Neural progenitor cell (in vitro differentiated cells): ENCODE data around the gene MYH10.

Experiments used
- EZH2phosphoT487 ChIP-seq: fragments of 200-600 bp; sonication (generic); IDR thresholded peaks from 2 replicates; pipeline ENCODE4 v1.6.1; 2017; ENCODE audit warnings: antibody characterized with exemption
- TF ChIP-seq, protein P1 (sequence below): fragments of 200-600 bp; sonication (generic); IDR thresholded peaks from 2 replicates; pipeline ENCODE4 v1.5.1; 2017; ENCODE audit warnings: antibody characterized with exemption, mild to moderate bottlenecking

DNA sequence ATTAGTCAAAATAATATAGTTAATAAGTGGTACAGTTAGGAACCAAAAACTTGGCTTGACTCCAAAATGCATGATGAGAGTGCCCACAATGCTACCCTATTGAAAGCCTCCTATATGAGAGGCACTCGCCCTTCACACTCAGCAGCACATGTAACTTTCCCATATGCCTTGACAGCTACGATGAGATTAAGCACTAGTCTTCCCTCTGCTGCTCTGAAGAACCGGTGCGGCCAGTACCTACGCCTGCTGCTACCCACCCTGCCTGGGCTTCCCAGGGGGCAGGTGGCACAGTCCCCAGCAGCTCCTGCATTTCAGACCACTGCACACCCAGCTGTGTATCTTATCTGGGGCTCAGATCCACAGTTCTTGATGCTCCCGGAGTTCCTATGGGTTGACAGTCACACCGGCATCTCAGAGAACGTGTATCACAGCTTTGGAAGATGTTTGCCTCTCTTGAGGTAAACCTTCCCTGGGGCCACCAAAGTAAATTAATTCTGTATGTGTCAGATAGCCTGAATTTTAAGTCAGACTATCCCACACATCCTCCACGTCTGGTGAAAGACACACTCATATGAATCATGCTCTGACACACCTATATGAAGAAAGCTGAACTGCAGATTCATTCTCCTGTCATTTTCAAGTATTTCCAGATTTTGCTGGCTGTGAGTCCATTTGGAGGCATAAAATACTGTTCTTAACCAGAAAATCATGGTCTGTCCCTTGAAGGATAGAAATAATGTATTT lies 77.8 kb downstream of the MYH10 start:
- TF ChIP-seq, protein P1, sequence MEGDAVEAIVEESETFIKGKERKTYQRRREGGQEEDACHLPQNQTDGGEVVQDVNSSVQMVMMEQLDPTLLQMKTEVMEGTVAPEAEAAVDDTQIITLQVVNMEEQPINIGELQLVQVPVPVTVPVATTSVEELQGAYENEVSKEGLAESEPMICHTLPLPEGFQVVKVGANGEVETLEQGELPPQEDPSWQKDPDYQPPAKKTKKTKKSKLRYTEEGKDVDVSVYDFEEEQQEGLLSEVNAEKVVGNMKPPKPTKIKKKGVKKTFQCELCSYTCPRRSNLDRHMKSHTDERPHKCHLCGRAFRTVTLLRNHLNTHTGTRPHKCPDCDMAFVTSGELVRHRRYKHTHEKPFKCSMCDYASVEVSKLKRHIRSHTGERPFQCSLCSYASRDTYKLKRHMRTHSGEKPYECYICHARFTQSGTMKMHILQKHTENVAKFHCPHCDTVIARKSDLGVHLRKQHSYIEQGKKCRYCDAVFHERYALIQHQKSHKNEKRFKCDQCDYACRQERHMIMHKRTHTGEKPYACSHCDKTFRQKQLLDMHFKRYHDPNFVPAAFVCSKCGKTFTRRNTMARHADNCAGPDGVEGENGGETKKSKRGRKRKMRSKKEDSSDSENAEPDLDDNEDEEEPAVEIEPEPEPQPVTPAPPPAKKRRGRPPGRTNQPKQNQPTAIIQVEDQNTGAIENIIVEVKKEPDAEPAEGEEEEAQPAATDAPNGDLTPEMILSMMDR, result no peak
- no peak for TF ChIP-seq EZH2phosphoT487
